HG02852 (cell line): ENCODE results near the gene KLHL29.

ENCODE experiments used
- ATAC-seq: cut with Tn5 transposase; IDR thresholded peaks from one replicate; pipeline ENCODE4 v1.9.1; 2021; ENCODE audit warnings: mild to moderate bottlenecking, moderate library complexity; ENCODE audit not compliant: unreplicated experiment

The KLHL29 gene

GRCh38 chr2:23664066-23664788 lies 279.2 kb downstream of the KLHL29 start:
- ATAC-seq: no peak

GRCh38 chr2:23666241-23666979 lies 281.4 kb downstream of the KLHL29 start:
- ATAC-seq: no peak

- ATAC-seq: no peak
These were observed 282.0 kb downstream of the KLHL29 start for GRCh38 chr2:23666980-23667357.

- ATAC-seq: no peak
These were observed 283.9 kb downstream of the KLHL29 start for GRCh38 chr2:23668756-23669304.

GRCh38 chr2:23669413-23670244 lies 284.6 kb downstream of the KLHL29 start:
- ATAC-seq: no peak

GRCh38 chr2:23670245-23670592 lies 285.2 kb downstream of the KLHL29 start:
- no peak for ATAC-seq

GRCh38 chr2:23673082-23673481 lies 288.1 kb downstream of the KLHL29 start:
- ATAC-seq: no peak

- ATAC-seq: no peak
These were observed 289.1 kb downstream of the KLHL29 start for GRCh38 chr2:23673830-23674679.

- ATAC-seq: no peak
These were observed 290.5 kb downstream of the KLHL29 start for GRCh38 chr2:23675506-23675905.

GRCh38 chr2:23677836-23678235 lies 292.9 kb downstream of the KLHL29 start:
- ATAC-seq: no peak

- ATAC-seq: no peak
These were observed 294.1 kb downstream of the KLHL29 start for GRCh38 chr2:23679044-23679443.

GRCh38 chr2:23680951-23681350 lies 296.0 kb downstream of the KLHL29 start:
- no peak for ATAC-seq

- ATAC-seq: no peak
These were observed 296.6 kb downstream of the KLHL29 start for GRCh38 chr2:23681356-23682140.

GRCh38 chr2:23682481-23682880 lies 297.5 kb downstream of the KLHL29 start:
- ATAC-seq: no peak

- no peak for ATAC-seq
These were observed 298.0 kb downstream of the KLHL29 start for GRCh38 chr2:23683001-23683400.

- ATAC-seq: no peak
These were observed 299.6 kb downstream of the KLHL29 start for GRCh38 chr2:23684395-23685176.

- ATAC-seq: no peak
These were observed 300.2 kb downstream of the KLHL29 start for GRCh38 chr2:23685181-23685580.

- ATAC-seq: no peak
These were observed 300.7 kb downstream of the KLHL29 start for GRCh38 chr2:23685706-23686105.
